Neural cell (in vitro differentiated cells): Measurements from ENCODE around the gene TDRD6.
A peak's percentile ranks its signal among the peaks of the same experiment; 100 is the strongest.

ENCODE experiments used
- POLR2AphosphoS5 ChIP-seq: IDR thresholded peaks from 2 replicates; pipeline ENCODE4 v1.6.1; 2012
- TAF1 ChIP-seq: IDR thresholded peaks from 2 replicates; pipeline ENCODE4 v1.6.1; 2012; ENCODE audit warnings: low read depth
- TF ChIP-seq, protein P1 (sequence below): fragments of 450-650 bp; IDR thresholded peaks from 2 replicates; pipeline ENCODE4 v1.5.1; 2014; ENCODE audit warnings: antibody characterized with exemption, mild to moderate bottlenecking, moderate library complexity; ENCODE audit not compliant: poor library complexity, severe bottlenecking

DNA sequence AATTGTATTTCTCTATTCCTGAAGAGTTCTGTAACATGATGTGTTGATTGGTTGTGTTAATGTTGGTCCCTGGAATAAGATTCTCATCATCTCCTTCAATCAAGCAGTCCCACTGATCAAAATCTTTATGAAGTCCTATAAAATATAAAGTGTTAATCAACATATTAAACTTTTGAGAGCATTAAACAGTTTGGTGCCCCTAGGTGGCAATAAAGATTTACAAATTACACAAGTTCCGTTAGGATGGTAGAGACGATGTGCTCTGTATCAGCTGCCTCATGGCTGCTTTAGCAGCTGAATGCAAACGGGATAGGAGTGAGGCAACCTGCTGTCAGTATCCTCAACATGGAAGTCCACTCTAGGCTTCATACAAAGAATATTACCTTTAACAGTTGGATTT, 16.9 kb downstream of the TDRD6 start:
- TF ChIP-seq, protein P1, sequence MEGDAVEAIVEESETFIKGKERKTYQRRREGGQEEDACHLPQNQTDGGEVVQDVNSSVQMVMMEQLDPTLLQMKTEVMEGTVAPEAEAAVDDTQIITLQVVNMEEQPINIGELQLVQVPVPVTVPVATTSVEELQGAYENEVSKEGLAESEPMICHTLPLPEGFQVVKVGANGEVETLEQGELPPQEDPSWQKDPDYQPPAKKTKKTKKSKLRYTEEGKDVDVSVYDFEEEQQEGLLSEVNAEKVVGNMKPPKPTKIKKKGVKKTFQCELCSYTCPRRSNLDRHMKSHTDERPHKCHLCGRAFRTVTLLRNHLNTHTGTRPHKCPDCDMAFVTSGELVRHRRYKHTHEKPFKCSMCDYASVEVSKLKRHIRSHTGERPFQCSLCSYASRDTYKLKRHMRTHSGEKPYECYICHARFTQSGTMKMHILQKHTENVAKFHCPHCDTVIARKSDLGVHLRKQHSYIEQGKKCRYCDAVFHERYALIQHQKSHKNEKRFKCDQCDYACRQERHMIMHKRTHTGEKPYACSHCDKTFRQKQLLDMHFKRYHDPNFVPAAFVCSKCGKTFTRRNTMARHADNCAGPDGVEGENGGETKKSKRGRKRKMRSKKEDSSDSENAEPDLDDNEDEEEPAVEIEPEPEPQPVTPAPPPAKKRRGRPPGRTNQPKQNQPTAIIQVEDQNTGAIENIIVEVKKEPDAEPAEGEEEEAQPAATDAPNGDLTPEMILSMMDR = peak; percentile 31
- TF ChIP-seq TAF1 (no peak), POLR2AphosphoS5 (no peak)
